ENCODE data around the gene TNRC18. TPM values are rescaled to one million over a fixed set of nuclear protein-coding genes. Genes with fewer than 3 reads are reported as not detected.
"Not testable (repeated sequence)": the region's sequence is repeated elsewhere in the genome, so short reads cannot be mapped to it uniquely, and the experiment has no call there.

TNRC18 gene
- total RNA-seq, 1 experiment from 2014 or later, result 91.7 TPM

- H3K4me3 ChIP-seq (ENCODE audit: low read depth, low read length, poor library complexity, severe bottlenecking), result peak within 1 kb of the TSS; percentile 63
- intact Hi-C loops (cut with micrococcal nuclease; ENCODE audit: unreplicated experiment), result no loop called here
- H3K36me3 ChIP-seq (ENCODE audit: insufficient read depth, low read length, poor library complexity, severe bottlenecking), result peaks cover under 1% of the 10 kb centered on the region
- no peaks in the 10 kb centered on the region for H3K9me3 ChIP-seq (ENCODE audit: low read depth, low read length, poor library complexity, severe bottlenecking)
- H3K27ac ChIP-seq (ENCODE audit: low read depth, low read length, poor library complexity, severe bottlenecking), result peak within 1 kb of the TSS; percentile 57
- ChIA-PET CTCF (no interaction called here), POLR2A (ENCODE audit: low non-redundant PET) (no interaction called here)
- no peak for TF ChIP-seq CTCF (conservative IDR thresholded peaks at IDR 0.05; ENCODE audit: low read depth, low read length)
- TF ChIP-seq EZH2 (IDR thresholded peaks at IDR 0.05; ENCODE audit: borderline replicate concordance, low read depth, low read length, poor library complexity, severe bottlenecking), result no peak
- DNase-seq (ENCODE audit: low spot score), result peak; percentile 72
- H3K4me1 ChIP-seq (ENCODE audit: insufficient read depth, low read length, poor library complexity, severe bottlenecking), result no peaks in the 10 kb centered on the region
- no peaks in the 10 kb centered on the region for H3K27me3 ChIP-seq (replicated peaks; ENCODE audit: insufficient read depth, low read depth, low read length, poor library complexity)
- BruUV-seq (replicated peaks), result no TSS peak
These were observed 140.9 kb downstream of the TNRC18 start, which contains the start of gene SLC29A4 for GRCh38 chr7:5282543-5283316. SLC29A4 (plus strand) TSS chr7:5282943; CDS start chr7:5287817, 4,874 bp downstream.

DNA sequence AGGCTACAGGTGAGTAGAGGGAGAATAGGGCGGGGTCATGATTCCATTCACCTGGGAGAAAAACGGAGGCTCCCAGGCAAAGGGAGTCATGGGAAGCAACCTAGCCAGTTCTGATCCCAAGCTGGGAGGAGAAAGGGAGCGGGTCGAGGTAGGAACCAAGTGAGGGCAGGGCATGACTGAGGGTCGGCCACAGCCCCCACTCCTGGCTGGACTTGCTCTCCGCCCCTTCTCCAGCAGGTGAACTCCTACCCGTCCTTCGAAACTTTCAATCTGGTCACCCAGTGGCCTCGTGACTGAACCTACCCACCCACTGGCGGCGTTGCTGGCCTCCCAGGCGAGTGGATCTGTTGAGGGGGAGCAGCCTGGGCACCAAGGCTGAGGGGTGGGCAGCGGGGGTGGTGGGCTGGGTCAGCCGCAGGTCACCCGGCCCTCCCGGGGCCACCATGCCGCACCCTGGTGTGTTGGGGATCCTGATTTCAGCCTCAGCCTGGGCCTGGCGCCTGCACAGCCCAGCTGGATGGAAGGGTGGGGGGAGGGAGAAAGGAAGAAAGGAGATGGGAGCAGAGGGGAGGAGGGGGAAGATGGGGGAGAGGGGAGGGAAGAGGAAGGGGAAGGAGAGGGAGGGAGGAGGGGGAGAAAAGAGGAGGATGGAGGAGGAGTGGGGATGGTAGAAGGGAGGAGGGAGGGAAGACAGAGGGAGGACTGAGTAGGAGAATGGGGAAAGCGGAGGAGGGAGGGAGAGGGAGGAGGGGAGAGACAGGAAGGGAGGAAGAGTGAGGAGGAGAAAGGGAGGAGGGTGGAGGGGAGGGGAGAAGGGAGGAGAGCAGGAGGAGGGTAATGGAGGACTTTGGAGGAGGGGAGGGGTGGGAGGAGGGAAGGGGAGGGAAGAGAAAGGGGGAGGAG, 141.8 kb downstream of the TNRC18 start:
- CTCF ChIA-PET; BruUV-seq (replicated peaks); H3K27ac ChIP-seq (ENCODE audit: low read depth, low read length, poor library complexity, severe bottlenecking); intact Hi-C loops (cut with micrococcal nuclease; ENCODE audit: unreplicated experiment); H3K4me1 ChIP-seq (ENCODE audit: insufficient read depth, low read length, poor library complexity, severe bottlenecking); H3K4me3 ChIP-seq (ENCODE audit: low read depth, low read length, poor library complexity, severe bottlenecking); H3K9me3 ChIP-seq (ENCODE audit: low read depth, low read length, poor library complexity, severe bottlenecking); H3K36me3 ChIP-seq (ENCODE audit: insufficient read depth, low read length, poor library complexity, severe bottlenecking); POLR2A ChIA-PET (ENCODE audit: low non-redundant PET); H3K27me3 ChIP-seq (replicated peaks; ENCODE audit: insufficient read depth, low read depth, low read length, poor library complexity): not testable (repeated sequence)
- DNase-seq (ENCODE audit: low spot score), result peak; percentile 25

DNA sequence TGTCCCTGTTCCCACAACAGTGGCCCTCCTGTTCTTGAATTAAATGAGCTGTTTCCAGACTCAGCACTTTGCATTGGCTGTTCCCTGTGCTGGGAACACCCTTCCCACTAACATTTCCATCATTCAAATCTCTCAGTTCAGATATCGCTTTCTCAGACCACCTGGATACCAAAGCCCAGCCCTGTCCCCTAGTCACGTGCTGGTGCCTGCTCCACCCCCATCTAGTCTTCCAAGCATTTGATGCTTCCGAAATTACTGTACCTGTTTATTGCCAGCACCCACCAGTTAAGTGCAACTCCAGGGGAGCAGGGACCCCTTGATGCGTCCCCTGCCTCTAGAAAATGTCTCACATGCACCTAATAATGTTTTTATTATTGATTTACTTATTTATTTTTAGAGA, 143.9 kb downstream of the TNRC18 start:
- ChIA-PET POLR2A (ENCODE audit: low non-redundant PET) (no interaction called here), CTCF (interaction anchor here (0.9 kb wide), 1 partner anchor 279 kb away, joined by 4 read pairs; no protein-coding TSS in a partner anchor)
- Histone ChIP-seq H3K9me3 (ENCODE audit: low read depth, low read length, poor library complexity, severe bottlenecking) (no peaks in the 10 kb centered on the region), H3K27ac (ENCODE audit: low read depth, low read length, poor library complexity, severe bottlenecking) (no peak overlapping the region), H3K4me1 (ENCODE audit: insufficient read depth, low read length, poor library complexity, severe bottlenecking) (no peaks in the 10 kb centered on the region), H3K36me3 (ENCODE audit: insufficient read depth, low read length, poor library complexity, severe bottlenecking) (no peaks in the 10 kb centered on the region), H3K27me3 (replicated peaks; ENCODE audit: insufficient read depth, low read depth, low read length, poor library complexity) (no peaks in the 10 kb centered on the region), H3K4me3 (ENCODE audit: low read depth, low read length, poor library complexity, severe bottlenecking) (no peak overlapping the region)
- BruUV-seq (replicated peaks), result no TSS peak
- intact Hi-C loops (cut with micrococcal nuclease; ENCODE audit: unreplicated experiment), result no loop called here
- DNase-seq (ENCODE audit: low spot score), result no peak
- no peak for TF ChIP-seq EZH2 (IDR thresholded peaks at IDR 0.05; ENCODE audit: borderline replicate concordance, low read depth, low read length, poor library complexity, severe bottlenecking)
- TF ChIP-seq CTCF (conservative IDR thresholded peaks at IDR 0.05; ENCODE audit: low read depth, low read length), result no peak
